NT2/D1 (cell line): ENCODE measurements around the gene SYAP1.

Experiments
- SUZ12 ChIP-seq: IDR thresholded peaks from 2 replicates; pipeline ENCODE4 v1.6.1; 2011; ENCODE audit not compliant: insufficient read length, insufficient read depth; ENCODE audit errors: extremely low read depth
- YY1 ChIP-seq: IDR thresholded peaks from 2 replicates; pipeline ENCODE4 v1.6.1; 2011; ENCODE audit not compliant: insufficient read length, insufficient read depth

DNA sequence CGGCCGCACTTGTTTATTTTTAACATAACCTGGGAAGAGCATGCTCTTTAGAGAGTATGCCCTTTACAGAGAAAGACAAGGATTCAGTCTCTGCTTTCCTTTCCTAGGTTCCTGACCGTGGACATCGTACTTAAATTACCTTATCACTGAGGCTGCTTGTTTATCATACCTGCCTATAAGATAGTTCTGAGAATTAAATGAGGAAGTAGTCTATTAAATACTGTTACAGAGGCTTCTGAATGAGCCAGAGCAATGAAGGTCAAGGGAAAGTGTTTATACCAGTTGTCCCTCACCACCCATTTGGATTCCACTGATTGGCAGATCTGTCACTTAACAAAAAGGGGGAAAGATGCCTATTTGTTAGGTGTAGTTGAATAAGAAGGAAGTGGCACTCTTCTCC, 76.9 kb downstream of the SYAP1 start:
- TF ChIP-seq SUZ12 (no peak), YY1 (no peak)
